DMS53 treated with DMSO at 0.1 percent for 48 hours (cell line): ENCODE results near the gene PRPSAP2.

Experiments
- DNase-seq: peaks from one replicate; lab custom pipeline; 2025; ENCODE audit not compliant: unreplicated experiment; lab: John Stamatoyannopoulos, UW

The PRPSAP2 gene

GRCh38 chr17:18960803-18961511 is 103.0 kb downstream of the PRPSAP2 start:
- DNase-seq, result peak; percentile 19

- no peak for DNase-seq
These were observed 103.9 kb downstream of the PRPSAP2 start for GRCh38 chr17:18961634-18962493.

- DNase-seq, result no peak
These were observed 104.5 kb downstream of the PRPSAP2 start for GRCh38 chr17:18962494-18962815.

GRCh38 chr17:18963126-18964017 is 105.4 kb downstream of the PRPSAP2 start:
- no peak for DNase-seq

- DNase-seq, result no peak
These were observed 106.1 kb downstream of the PRPSAP2 start for GRCh38 chr17:18964018-18964351.

GRCh38 chr17:18964550-18964949 is 106.6 kb downstream of the PRPSAP2 start:
- no peak for DNase-seq

GRCh38 chr17:18965530-18966236 is 107.8 kb downstream of the PRPSAP2 start:
- DNase-seq, result no peak

- DNase-seq, result no peak
These were observed 109.1 kb downstream of the PRPSAP2 start for GRCh38 chr17:18966831-18967624.

GRCh38 chr17:18967916-18968315 is 110.0 kb downstream of the PRPSAP2 start:
- DNase-seq, result no peak

- DNase-seq, result no peak
These were observed 110.4 kb downstream of the PRPSAP2 start for GRCh38 chr17:18968345-18968744.

- no peak for DNase-seq
These were observed 111.3 kb downstream of the PRPSAP2 start for GRCh38 chr17:18968945-18969887.

GRCh38 chr17:18970582-18971480 is 112.9 kb downstream of the PRPSAP2 start:
- no peak for DNase-seq

GRCh38 chr17:18971801-18972200 is 113.9 kb downstream of the PRPSAP2 start:
- DNase-seq, result no peak

- no peak for DNase-seq
These were observed 116.6 kb downstream of the PRPSAP2 start for GRCh38 chr17:18974407-18975149.

GRCh38 chr17:18975597-18975996 is 117.7 kb downstream of the PRPSAP2 start:
- no peak for DNase-seq

GRCh38 chr17:18976201-18976600 is 118.3 kb downstream of the PRPSAP2 start:
- DNase-seq, result no peak

- DNase-seq, result no peak
These were observed 119.1 kb downstream of the PRPSAP2 start for GRCh38 chr17:18977021-18977420.
